ENCODE data around the gene LY6G6D. TPM values are rescaled to one million over a fixed set of nuclear protein-coding genes. Genes with fewer than 3 reads are reported as not detected.

Gene LY6G6D
- total RNA-seq, 1 donor from 2014 or later, result not detected

DNA sequence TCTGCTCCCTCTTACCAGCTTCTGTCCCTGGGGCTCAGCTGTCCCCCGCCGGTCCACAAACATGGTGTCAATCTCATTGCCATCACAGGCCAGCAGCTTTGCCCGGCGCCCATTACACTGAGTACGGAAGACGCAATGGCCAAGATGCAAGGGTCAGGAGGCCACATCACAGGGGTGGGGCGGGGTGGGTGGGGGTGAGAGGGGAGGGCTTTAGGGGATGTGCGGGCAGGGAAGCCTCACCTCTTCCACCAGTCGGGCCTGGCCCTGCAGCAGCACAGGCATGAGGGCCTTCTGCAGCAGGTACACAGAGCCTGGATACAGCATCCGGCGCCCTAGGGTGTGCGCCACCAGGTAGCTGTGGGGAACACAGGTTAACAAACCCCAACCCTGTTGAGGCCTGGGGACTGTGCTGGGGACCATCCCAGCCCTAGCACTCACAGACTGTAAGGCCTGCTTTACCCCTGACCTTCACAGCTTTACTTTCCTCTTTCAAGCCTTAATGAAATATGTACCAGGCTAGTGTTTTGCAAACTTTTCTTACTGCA lies 23.5 kb upstream of the LY6G6D start:
- H3K27ac Mint-ChIP-seq (ENCODE audit: unreplicated experiment), result no peak overlapping the region
- peaks cover 6% of the 10 kb centered on the region for H3K27me3 Mint-ChIP-seq (ENCODE audit: unreplicated experiment)
- H3K9me3 Mint-ChIP-seq (ENCODE audit: unreplicated experiment), result no peaks in the 10 kb centered on the region
- H3K4me3 Mint-ChIP-seq (ENCODE audit: unreplicated experiment), result no peak overlapping the region
- peaks cover 15% of the 10 kb centered on the region for H3K4me1 Mint-ChIP-seq (ENCODE audit: unreplicated experiment)
- TF ChIP-seq, protein P1, sequence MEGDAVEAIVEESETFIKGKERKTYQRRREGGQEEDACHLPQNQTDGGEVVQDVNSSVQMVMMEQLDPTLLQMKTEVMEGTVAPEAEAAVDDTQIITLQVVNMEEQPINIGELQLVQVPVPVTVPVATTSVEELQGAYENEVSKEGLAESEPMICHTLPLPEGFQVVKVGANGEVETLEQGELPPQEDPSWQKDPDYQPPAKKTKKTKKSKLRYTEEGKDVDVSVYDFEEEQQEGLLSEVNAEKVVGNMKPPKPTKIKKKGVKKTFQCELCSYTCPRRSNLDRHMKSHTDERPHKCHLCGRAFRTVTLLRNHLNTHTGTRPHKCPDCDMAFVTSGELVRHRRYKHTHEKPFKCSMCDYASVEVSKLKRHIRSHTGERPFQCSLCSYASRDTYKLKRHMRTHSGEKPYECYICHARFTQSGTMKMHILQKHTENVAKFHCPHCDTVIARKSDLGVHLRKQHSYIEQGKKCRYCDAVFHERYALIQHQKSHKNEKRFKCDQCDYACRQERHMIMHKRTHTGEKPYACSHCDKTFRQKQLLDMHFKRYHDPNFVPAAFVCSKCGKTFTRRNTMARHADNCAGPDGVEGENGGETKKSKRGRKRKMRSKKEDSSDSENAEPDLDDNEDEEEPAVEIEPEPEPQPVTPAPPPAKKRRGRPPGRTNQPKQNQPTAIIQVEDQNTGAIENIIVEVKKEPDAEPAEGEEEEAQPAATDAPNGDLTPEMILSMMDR (IDR thresholded peaks at IDR 0.05; ENCODE audit: unreplicated experiment), result no peak
- H3K36me3 Mint-ChIP-seq (ENCODE audit: low read depth, unreplicated experiment), result peaks cover 16% of the 10 kb centered on the region
- no peak for DNase-seq (ENCODE audit: low spot score)

DNA sequence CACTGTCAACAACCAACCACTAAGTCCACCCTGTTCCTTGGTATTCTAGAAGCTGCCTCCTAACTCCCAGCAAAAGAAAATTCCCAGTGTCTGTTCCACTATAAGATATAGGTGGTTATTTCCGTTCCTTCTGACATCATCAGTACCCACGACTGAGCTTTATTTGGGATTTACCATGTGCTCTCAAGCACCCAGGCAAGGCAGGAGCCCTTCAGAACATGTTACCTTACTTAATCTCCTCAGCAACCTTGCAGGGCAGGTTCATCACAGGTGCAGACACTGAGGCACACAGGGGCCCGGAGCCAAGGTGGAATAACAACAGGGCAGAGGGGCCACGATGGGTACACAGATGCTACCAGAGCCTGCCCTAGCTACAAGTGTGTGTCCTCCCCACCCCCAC lies 22.8 kb upstream of the LY6G6D start:
- peaks cover 21% of the 10 kb centered on the region for H3K4me1 Mint-ChIP-seq (ENCODE audit: unreplicated experiment)
- H3K9me3 Mint-ChIP-seq (ENCODE audit: unreplicated experiment), result no peaks in the 10 kb centered on the region
- TF ChIP-seq, protein P1 (IDR thresholded peaks at IDR 0.05; ENCODE audit: unreplicated experiment), result no peak
- no peak for DNase-seq (ENCODE audit: low spot score)
- H3K4me3 Mint-ChIP-seq (ENCODE audit: unreplicated experiment), result no peak overlapping the region
- no peak overlapping the region for H3K27ac Mint-ChIP-seq (ENCODE audit: unreplicated experiment)
- H3K36me3 Mint-ChIP-seq (ENCODE audit: low read depth, unreplicated experiment), result peaks cover 16% of the 10 kb centered on the region
- peaks cover 4% of the 10 kb centered on the region for H3K27me3 Mint-ChIP-seq (ENCODE audit: unreplicated experiment)

DNA sequence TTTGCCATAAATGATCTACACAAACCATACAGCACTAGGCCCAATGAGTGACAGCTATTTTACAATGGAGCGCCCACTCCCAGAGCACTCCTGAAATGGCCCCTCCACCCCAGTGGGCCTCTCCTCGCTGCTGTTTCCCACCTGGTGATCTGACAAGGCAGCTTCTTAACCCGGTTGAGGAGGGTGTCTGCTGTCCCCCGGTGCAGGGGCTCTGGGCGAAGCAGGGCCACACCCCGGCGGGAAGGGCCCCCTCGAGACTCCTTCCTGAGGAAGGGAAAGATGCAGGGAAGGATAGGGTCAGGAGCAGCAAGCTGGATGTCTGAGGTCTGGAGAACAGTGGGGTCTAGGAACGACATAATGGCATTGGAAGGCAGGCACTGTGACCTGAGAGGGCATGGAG lies 22.3 kb upstream of the LY6G6D start:
- Mint-ChIP-seq H3K9me3 (ENCODE audit: unreplicated experiment) (no peaks in the 10 kb centered on the region), H3K4me1 (ENCODE audit: unreplicated experiment) (peaks cover 26% of the 10 kb centered on the region), H3K4me3 (ENCODE audit: unreplicated experiment) (no peak overlapping the region), H3K36me3 (ENCODE audit: low read depth, unreplicated experiment) (peaks cover 16% of the 10 kb centered on the region), H3K27me3 (ENCODE audit: unreplicated experiment) (peaks cover 3% of the 10 kb centered on the region), H3K27ac (ENCODE audit: unreplicated experiment) (no peak overlapping the region)
- TF ChIP-seq, protein P1 (IDR thresholded peaks at IDR 0.05; ENCODE audit: unreplicated experiment), result no peak
- DNase-seq (ENCODE audit: low spot score), result no peak

DNA sequence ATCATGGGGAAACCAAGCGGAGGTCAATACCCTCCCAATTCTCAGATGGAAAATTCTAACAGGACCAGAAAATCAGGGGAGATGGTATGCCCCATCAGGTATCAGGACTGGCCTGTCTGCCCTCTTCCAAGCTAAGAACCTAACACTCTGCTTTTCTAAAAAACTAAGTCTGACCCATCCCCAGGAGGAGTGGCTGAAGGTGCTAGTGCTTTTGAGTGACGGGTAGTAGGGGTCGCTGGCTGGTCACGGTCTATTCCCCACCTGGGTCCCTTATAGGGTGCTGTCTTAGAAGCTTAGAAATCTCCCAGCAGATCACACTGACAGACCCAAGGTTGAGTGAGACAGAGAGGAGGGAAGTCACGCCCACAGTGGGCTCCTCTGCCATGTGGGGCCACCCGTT lies 21.6 kb upstream of the LY6G6D start:
- Mint-ChIP-seq H3K9me3 (ENCODE audit: unreplicated experiment) (no peaks in the 10 kb centered on the region), H3K4me1 (ENCODE audit: unreplicated experiment) (peaks cover 29% of the 10 kb centered on the region), H3K36me3 (ENCODE audit: low read depth, unreplicated experiment) (peaks cover 16% of the 10 kb centered on the region), H3K27ac (ENCODE audit: unreplicated experiment) (no peak overlapping the region), H3K4me3 (ENCODE audit: unreplicated experiment) (no peak overlapping the region), H3K27me3 (ENCODE audit: unreplicated experiment) (peaks cover 3% of the 10 kb centered on the region)
- no peak for DNase-seq (ENCODE audit: low spot score)
- TF ChIP-seq, protein P1 (IDR thresholded peaks at IDR 0.05; ENCODE audit: unreplicated experiment), result no peak

DNA sequence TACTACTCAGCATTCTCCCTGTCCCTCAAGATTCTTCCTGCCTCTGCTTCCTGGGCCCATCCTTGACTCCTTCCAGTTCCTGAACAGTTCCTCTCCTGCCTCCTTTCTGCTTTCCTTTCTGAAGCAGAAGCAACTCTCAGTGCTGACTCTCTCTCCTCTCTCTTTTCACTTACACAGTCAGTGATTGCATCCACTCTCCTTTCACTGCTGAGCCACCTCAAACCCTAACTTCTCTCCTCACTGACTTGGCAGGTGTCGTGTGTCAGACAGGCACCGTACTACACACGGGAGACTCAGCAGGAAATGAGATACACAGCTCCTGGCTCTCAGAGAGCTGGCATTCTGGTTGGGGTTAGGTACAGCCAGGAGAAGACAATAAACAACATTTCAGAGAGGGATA lies 17.6 kb upstream of the LY6G6D start:
- H3K4me1 Mint-ChIP-seq (ENCODE audit: unreplicated experiment), result peaks cover 30% of the 10 kb centered on the region
- no peak for DNase-seq (ENCODE audit: low spot score)
- peaks cover 10% of the 10 kb centered on the region for H3K36me3 Mint-ChIP-seq (ENCODE audit: low read depth, unreplicated experiment)
- peak overlapping the region; percentile 5 for H3K4me3 Mint-ChIP-seq (ENCODE audit: unreplicated experiment)
- peaks cover 3% of the 10 kb centered on the region for H3K27me3 Mint-ChIP-seq (ENCODE audit: unreplicated experiment)
- no peaks in the 10 kb centered on the region for H3K9me3 Mint-ChIP-seq (ENCODE audit: unreplicated experiment)
- TF ChIP-seq, protein P1 (IDR thresholded peaks at IDR 0.05; ENCODE audit: unreplicated experiment), result no peak
- peak overlapping the region; percentile 84 for H3K27ac Mint-ChIP-seq (ENCODE audit: unreplicated experiment)
